ENCODE measurements around the gene UBE2J1. TPM values are rescaled to one million over a fixed set of nuclear protein-coding genes. Genes with fewer than 3 reads are reported as not detected.

Gene UBE2J1
- total and polyA plus RNA-seq, 11 donors = 8.9 to 28.2 (median 15.2) TPM

- ATAC-seq (peak in 3 of 4 donors; percentile 18 to 33 (median 31)), DNase-seq (peak in 1 of 5 donors; percentile 39)
- TF ChIP-seq POLR2A (IDR thresholded peaks at IDR 0.05) (no peak), CTCF (IDR thresholded peaks at IDR 0.05) (no peak)
- Histone ChIP-seq H3K27ac (peak overlapping the region in 4 of 12 donors; percentile 2 to 15 (median 8)), H3K4me3 (no peak overlapping the region), H3K36me3 (peaks cover 0 to 7% (median 0%) of the 10 kb centered on the region in 9 donors), H3K27me3 (no peaks in the 10 kb centered on the region), H3K9me3 (no peaks in the 10 kb centered on the region), H3K4me1 (peaks cover 0 to 66% (median 52%) of the 10 kb centered on the region in 12 donors)
- WGBS, 4 donors = 24 to 75% (median 67%) methylated on average over 2 of the region's 2 CpGs
- intact Hi-C loops (cut with DNase I) = loop anchor here in 1 of 10 donors (5.0 kb wide), 1 partner anchor 266 kb away; the partner anchor contains the start of gene PNRC1
Measured at GRCh38 chr6:89347825-89348224, 4.7 kb downstream of the UBE2J1 start.

GRCh38 chr6:89346433-89346832 is 6.1 kb downstream of the UBE2J1 start:
- Histone ChIP-seq H3K27ac (no peak overlapping the region), H3K4me3 (no peak overlapping the region), H3K36me3 (peaks cover 0 to 21% (median 10%) of the 10 kb centered on the region in 9 donors), H3K4me1 (peaks cover 0 to 62% (median 49%) of the 10 kb centered on the region in 12 donors), H3K9me3 (no peaks in the 10 kb centered on the region), H3K27me3 (no peaks in the 10 kb centered on the region)
- TF ChIP-seq CTCF (IDR thresholded peaks at IDR 0.05) (no peak), POLR2A (IDR thresholded peaks at IDR 0.05) (no peak)
- no peak for DNase-seq
- intact Hi-C loops (cut with DNase I) = loop anchor here in 1 of 10 donors (5.0 kb wide), 1 partner anchor 264 kb away; the partner anchor contains the start of gene PNRC1
- ATAC-seq = no peak
- 87 to 91% (median 89%) methylated on average over 4 of the region's 4 CpGs for WGBS, 4 donors

- no peak for TF ChIP-seq CTCF (IDR thresholded peaks at IDR 0.05)
- TF ChIP-seq POLR2A (IDR thresholded peaks at IDR 0.05) = no peak
- WGBS, 4 donors = 86 to 96% (median 93%) methylated on average over 2 of the region's 2 CpGs
Measured at GRCh38 chr6:89339565-89339964, 13.0 kb downstream of the UBE2J1 start.

GRCh38 chr6:89335164-89335563 is 17.4 kb downstream of the UBE2J1 start:
- H3K4me3 ChIP-seq = no peak overlapping the region
- no peaks in the 10 kb centered on the region for H3K27me3 ChIP-seq
- intact Hi-C loops (cut with DNase I) = no loop called here
- DNase-seq = no peak
- H3K36me3 ChIP-seq = peaks cover 0 to 96% (median 92%) of the 10 kb centered on the region in 9 donors
- H3K4me1 ChIP-seq = peaks cover 0 to 4% (median 0%) of the 10 kb centered on the region in 12 donors
- H3K27ac ChIP-seq = no peak overlapping the region
- no peaks in the 10 kb centered on the region for H3K9me3 ChIP-seq
- WGBS, 4 donors = 77 to 85% (median 78%) methylated on average over 3 of the region's 3 CpGs
- no peak for ATAC-seq
- TF ChIP-seq CTCF (IDR thresholded peaks at IDR 0.05) = no peak
- TF ChIP-seq POLR2A (IDR thresholded peaks at IDR 0.05) = no peak

More at GRCh38 chr6:89339565-89339964, 13.0 kb downstream of the UBE2J1 start:
- no peak for DNase-seq
- no peak overlapping the region for H3K4me3 ChIP-seq
- H3K9me3 ChIP-seq = no peaks in the 10 kb centered on the region
- H3K27me3 ChIP-seq = no peaks in the 10 kb centered on the region
- H3K36me3 ChIP-seq = peaks cover 0 to 84% (median 74%) of the 10 kb centered on the region in 9 donors
- intact Hi-C loops (cut with DNase I) = no loop called here
- peaks cover 0 to 7% (median 2%) of the 10 kb centered on the region in 12 donors for H3K4me1 ChIP-seq
- no peak overlapping the region for H3K27ac ChIP-seq
- ATAC-seq = no peak

Data from heart left ventricle (tissue), 16 donors.